ENCODE measurements around the gene AVEN.

Gene AVEN

GRCh38 chr15:34038871-34039789 lies at the start of gene AVEN:
Gene AVEN, minus strand, starts transcription at chr15:34039204. Its CDS starts 158 bp downstream, at chr15:34039046.
- Histone ChIP-seq H3K27me3 (ENCODE audit: control insufficient read depth in 1 of 2, insufficient read depth in 2 of 2, low read length in 2 of 2) (no peaks in the 10 kb centered on the region), H3K4me1 (ENCODE audit: insufficient read depth, low read length) (peaks cover 17% of the 10 kb centered on the region)

GRCh38 chr15:34085746-34086145 lies 46.7 kb upstream of the AVEN start:
- H3K27ac ChIP-seq (ENCODE audit: low read depth, low read length), result no peak overlapping the region
- no peaks in the 10 kb centered on the region for H3K4me1 ChIP-seq (ENCODE audit: insufficient read depth, low read length)
- no peaks in the 10 kb centered on the region for H3K9me3 ChIP-seq (ENCODE audit: low read length)
- no peak overlapping the region for H3K9ac ChIP-seq (ENCODE audit: low read length)
- peaks cover 13% of the 10 kb centered on the region for H3K36me3 ChIP-seq (ENCODE audit: insufficient read depth, low read length)
- no peaks in the 10 kb centered on the region for H3K27me3 ChIP-seq (ENCODE audit: control insufficient read depth in 1 of 2, insufficient read depth in 2 of 2, low read length in 2 of 2)
- no peak overlapping the region for H3K4me3 ChIP-seq (ENCODE audit: low read depth in 1 of 2, low read length in 2 of 2)

More at GRCh38 chr15:34038871-34039789, at the start of gene AVEN:
- H3K9ac ChIP-seq (ENCODE audit: low read length), result peak within 1 kb of the TSS; percentile 64
- peak within 1 kb of the TSS; percentile 72 to 91 for H3K4me3 ChIP-seq (ENCODE audit: low read depth in 1 of 2, low read length in 2 of 2)
- H3K36me3 ChIP-seq (ENCODE audit: insufficient read depth, low read length), result no peaks in the 10 kb centered on the region
- peak within 1 kb of the TSS; percentile 91 for H3K27ac ChIP-seq (ENCODE audit: low read depth, low read length)
- H3K9me3 ChIP-seq (ENCODE audit: low read length), result no peaks in the 10 kb centered on the region

- no peak overlapping the region for H3K9ac ChIP-seq (ENCODE audit: low read length)
- no peaks in the 10 kb centered on the region for H3K27me3 ChIP-seq (ENCODE audit: control insufficient read depth in 1 of 2, insufficient read depth in 2 of 2, low read length in 2 of 2)
- no peak overlapping the region for H3K4me3 ChIP-seq (ENCODE audit: low read depth in 1 of 2, low read length in 2 of 2)
- no peaks in the 10 kb centered on the region for H3K9me3 ChIP-seq (ENCODE audit: low read length)
- no peaks in the 10 kb centered on the region for H3K4me1 ChIP-seq (ENCODE audit: insufficient read depth, low read length)
- no peak overlapping the region for H3K27ac ChIP-seq (ENCODE audit: low read depth, low read length)
- H3K36me3 ChIP-seq (ENCODE audit: insufficient read depth, low read length), result peaks cover 13% of the 10 kb centered on the region
Measured at GRCh38 chr15:34084086-34084485, 45.1 kb upstream of the AVEN start.

- Histone ChIP-seq H3K36me3 (ENCODE audit: insufficient read depth, low read length) (no peaks in the 10 kb centered on the region), H3K9ac (ENCODE audit: low read length) (no peak overlapping the region), H3K9me3 (ENCODE audit: low read length) (no peaks in the 10 kb centered on the region), H3K4me1 (ENCODE audit: insufficient read depth, low read length) (no peaks in the 10 kb centered on the region), H3K27ac (ENCODE audit: low read depth, low read length) (no peak overlapping the region), H3K27me3 (ENCODE audit: control insufficient read depth in 1 of 2, insufficient read depth in 2 of 2, low read length in 2 of 2) (no peaks in the 10 kb centered on the region), H3K4me3 (ENCODE audit: low read depth in 1 of 2, low read length in 2 of 2) (no peak overlapping the region)
Measured at GRCh38 chr15:34079904-34080303, 40.9 kb upstream of the AVEN start.

- Histone ChIP-seq H3K36me3 (ENCODE audit: insufficient read depth, low read length) (no peaks in the 10 kb centered on the region), H3K9me3 (ENCODE audit: low read length) (no peaks in the 10 kb centered on the region), H3K4me1 (ENCODE audit: insufficient read depth, low read length) (no peaks in the 10 kb centered on the region), H3K9ac (ENCODE audit: low read length) (no peak overlapping the region), H3K27me3 (ENCODE audit: control insufficient read depth in 1 of 2, insufficient read depth in 2 of 2, low read length in 2 of 2) (no peaks in the 10 kb centered on the region), H3K27ac (ENCODE audit: low read depth, low read length) (no peak overlapping the region), H3K4me3 (ENCODE audit: low read depth in 1 of 2, low read length in 2 of 2) (no peak overlapping the region)
Measured at GRCh38 chr15:34078900-34079299, 39.9 kb upstream of the AVEN start.

GRCh38 chr15:34076785-34077184 lies 37.8 kb upstream of the AVEN start:
- Histone ChIP-seq H3K4me1 (ENCODE audit: insufficient read depth, low read length) (no peaks in the 10 kb centered on the region), H3K36me3 (ENCODE audit: insufficient read depth, low read length) (no peaks in the 10 kb centered on the region), H3K9ac (ENCODE audit: low read length) (no peak overlapping the region), H3K9me3 (ENCODE audit: low read length) (no peaks in the 10 kb centered on the region), H3K27me3 (ENCODE audit: control insufficient read depth in 1 of 2, insufficient read depth in 2 of 2, low read length in 2 of 2) (no peaks in the 10 kb centered on the region), H3K4me3 (ENCODE audit: low read depth in 1 of 2, low read length in 2 of 2) (no peak overlapping the region), H3K27ac (ENCODE audit: low read depth, low read length) (no peak overlapping the region)

GRCh38 chr15:34070003-34070402 lies 31.0 kb upstream of the AVEN start:
- Histone ChIP-seq H3K4me1 (ENCODE audit: insufficient read depth, low read length) (no peaks in the 10 kb centered on the region), H3K9ac (ENCODE audit: low read length) (no peak overlapping the region), H3K9me3 (ENCODE audit: low read length) (no peaks in the 10 kb centered on the region), H3K36me3 (ENCODE audit: insufficient read depth, low read length) (no peaks in the 10 kb centered on the region), H3K27ac (ENCODE audit: low read depth, low read length) (no peak overlapping the region), H3K27me3 (ENCODE audit: control insufficient read depth in 1 of 2, insufficient read depth in 2 of 2, low read length in 2 of 2) (no peaks in the 10 kb centered on the region), H3K4me3 (ENCODE audit: low read depth in 1 of 2, low read length in 2 of 2) (no peak overlapping the region)

GRCh38 chr15:34065941-34066340 lies 26.9 kb upstream of the AVEN start:
- Histone ChIP-seq H3K27me3 (ENCODE audit: control insufficient read depth in 1 of 2, insufficient read depth in 2 of 2, low read length in 2 of 2) (no peaks in the 10 kb centered on the region), H3K9ac (ENCODE audit: low read length) (no peak overlapping the region), H3K36me3 (ENCODE audit: insufficient read depth, low read length) (no peaks in the 10 kb centered on the region), H3K4me1 (ENCODE audit: insufficient read depth, low read length) (no peaks in the 10 kb centered on the region), H3K27ac (ENCODE audit: low read depth, low read length) (no peak overlapping the region), H3K9me3 (ENCODE audit: low read length) (no peaks in the 10 kb centered on the region), H3K4me3 (ENCODE audit: low read depth in 1 of 2, low read length in 2 of 2) (no peak overlapping the region)

GRCh38 chr15:34065261-34065660 lies 26.3 kb upstream of the AVEN start:
- H3K27me3 ChIP-seq (ENCODE audit: control insufficient read depth in 1 of 2, insufficient read depth in 2 of 2, low read length in 2 of 2), result no peaks in the 10 kb centered on the region
- H3K4me3 ChIP-seq (ENCODE audit: low read depth in 1 of 2, low read length in 2 of 2), result no peak overlapping the region
- no peak overlapping the region for H3K9ac ChIP-seq (ENCODE audit: low read length)
- no peaks in the 10 kb centered on the region for H3K9me3 ChIP-seq (ENCODE audit: low read length)
- H3K4me1 ChIP-seq (ENCODE audit: insufficient read depth, low read length), result no peaks in the 10 kb centered on the region
- H3K27ac ChIP-seq (ENCODE audit: low read depth, low read length), result no peak overlapping the region
- H3K36me3 ChIP-seq (ENCODE audit: insufficient read depth, low read length), result no peaks in the 10 kb centered on the region

- Histone ChIP-seq H3K27me3 (ENCODE audit: control insufficient read depth in 1 of 2, insufficient read depth in 2 of 2, low read length in 2 of 2) (no peaks in the 10 kb centered on the region), H3K36me3 (ENCODE audit: insufficient read depth, low read length) (no peaks in the 10 kb centered on the region), H3K27ac (ENCODE audit: low read depth, low read length) (no peak overlapping the region), H3K4me3 (ENCODE audit: low read depth in 1 of 2, low read length in 2 of 2) (no peak overlapping the region), H3K9ac (ENCODE audit: low read length) (no peak overlapping the region), H3K9me3 (ENCODE audit: low read length) (no peaks in the 10 kb centered on the region), H3K4me1 (ENCODE audit: insufficient read depth, low read length) (no peaks in the 10 kb centered on the region)
Measured at GRCh38 chr15:34064438-34064837, 25.4 kb upstream of the AVEN start.

GRCh38 chr15:34059946-34060345 lies 20.9 kb upstream of the AVEN start:
- H3K4me1 ChIP-seq (ENCODE audit: insufficient read depth, low read length), result no peaks in the 10 kb centered on the region
- no peaks in the 10 kb centered on the region for H3K27me3 ChIP-seq (ENCODE audit: control insufficient read depth in 1 of 2, insufficient read depth in 2 of 2, low read length in 2 of 2)
- no peak overlapping the region for H3K9ac ChIP-seq (ENCODE audit: low read length)
- H3K36me3 ChIP-seq (ENCODE audit: insufficient read depth, low read length), result no peaks in the 10 kb centered on the region
- no peak overlapping the region for H3K4me3 ChIP-seq (ENCODE audit: low read depth in 1 of 2, low read length in 2 of 2)
- no peak overlapping the region for H3K27ac ChIP-seq (ENCODE audit: low read depth, low read length)
- H3K9me3 ChIP-seq (ENCODE audit: low read length), result no peaks in the 10 kb centered on the region

- H3K27me3 ChIP-seq (ENCODE audit: control insufficient read depth in 1 of 2, insufficient read depth in 2 of 2, low read length in 2 of 2), result no peaks in the 10 kb centered on the region
- H3K9ac ChIP-seq (ENCODE audit: low read length), result no peak overlapping the region
- H3K4me3 ChIP-seq (ENCODE audit: low read depth in 1 of 2, low read length in 2 of 2), result no peak overlapping the region
- no peak overlapping the region for H3K27ac ChIP-seq (ENCODE audit: low read depth, low read length)
- no peaks in the 10 kb centered on the region for H3K4me1 ChIP-seq (ENCODE audit: insufficient read depth, low read length)
- no peaks in the 10 kb centered on the region for H3K9me3 ChIP-seq (ENCODE audit: low read length)
- no peaks in the 10 kb centered on the region for H3K36me3 ChIP-seq (ENCODE audit: insufficient read depth, low read length)
Measured at GRCh38 chr15:34059476-34059875, 20.5 kb upstream of the AVEN start.

Data from muscle layer of colon (tissue), 2 donors.